Fibroblast of skin of left biceps (primary cell): ENCODE data around the gene NSL1.

ENCODE experiments used
- DNase-seq, 2 experiments: peaks; one replicate each; pipeline ENCODE4 v3.0.0-alpha.2; 2013; ENCODE audit warnings: low read depth in 2 of 2

NSL1 gene

DNA sequence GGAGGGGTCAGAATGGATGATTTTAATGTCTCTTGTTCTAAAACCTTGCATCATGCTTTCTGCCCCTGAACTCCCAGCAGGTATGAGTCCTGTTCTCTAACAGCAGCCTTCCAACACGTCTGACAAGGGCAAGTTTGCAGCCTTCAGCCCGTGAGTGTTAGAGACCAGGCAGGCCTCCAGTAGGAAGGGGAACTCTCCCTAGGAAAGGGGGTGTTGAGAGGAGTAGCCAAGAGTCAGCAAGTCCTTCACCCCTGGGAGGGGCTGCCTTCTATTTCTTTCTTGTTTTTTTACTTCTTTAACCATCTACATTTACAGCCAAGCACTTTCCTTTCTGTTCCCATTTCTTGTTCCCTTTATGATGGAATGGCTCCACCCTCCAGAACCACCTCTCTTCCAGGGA lies 106.1 kb downstream of the NSL1 start:
- no peak for DNase-seq

DNA sequence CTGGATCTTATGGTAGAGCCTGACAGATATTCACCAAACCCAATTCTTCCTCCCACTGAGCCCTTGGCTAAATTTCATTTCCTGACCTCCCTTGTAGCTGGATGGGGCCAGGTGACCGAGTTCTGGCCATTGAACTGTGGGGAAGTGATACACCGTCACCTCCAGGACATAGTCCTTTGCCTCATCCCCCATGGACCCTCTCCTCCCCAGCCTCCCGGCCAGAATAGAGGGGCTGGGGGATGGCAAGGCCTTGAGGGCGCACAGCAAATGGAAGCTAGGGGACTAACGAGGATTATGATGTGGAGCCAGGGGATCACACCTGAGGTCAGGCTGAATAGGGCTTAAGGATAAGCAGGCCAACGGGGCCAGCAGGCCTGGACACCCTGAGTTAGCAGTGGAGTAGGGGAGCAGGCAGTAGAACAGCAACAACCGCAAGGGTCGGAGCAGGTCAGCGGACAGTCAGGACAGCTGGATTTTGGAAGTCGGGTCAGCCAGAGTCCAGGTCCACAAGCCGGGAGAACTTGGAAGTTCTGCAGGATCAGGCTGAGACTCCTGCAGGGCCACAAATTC lies 107.0 kb downstream of the NSL1 start:
- no peak for DNase-seq

DNA sequence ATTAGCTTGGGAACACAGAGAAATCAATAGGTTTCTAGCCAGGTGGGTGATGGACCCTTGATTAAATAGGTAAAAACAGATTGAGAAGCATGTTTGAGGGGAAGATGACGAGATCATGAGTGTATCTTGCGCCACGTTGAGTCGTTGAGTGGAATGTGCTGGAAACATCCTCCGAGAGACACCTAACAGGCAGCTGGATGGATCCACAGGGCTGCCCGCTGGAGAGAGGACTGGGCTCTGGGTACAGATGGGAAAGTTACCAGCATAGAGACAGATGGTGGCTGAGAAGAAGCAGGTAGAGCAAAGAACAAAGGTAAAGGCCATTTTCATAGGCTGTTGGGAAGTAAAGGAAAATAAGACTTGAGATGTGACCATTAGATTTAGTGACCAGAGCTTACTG lies 107.5 kb downstream of the NSL1 start:
- no peak for DNase-seq

DNA sequence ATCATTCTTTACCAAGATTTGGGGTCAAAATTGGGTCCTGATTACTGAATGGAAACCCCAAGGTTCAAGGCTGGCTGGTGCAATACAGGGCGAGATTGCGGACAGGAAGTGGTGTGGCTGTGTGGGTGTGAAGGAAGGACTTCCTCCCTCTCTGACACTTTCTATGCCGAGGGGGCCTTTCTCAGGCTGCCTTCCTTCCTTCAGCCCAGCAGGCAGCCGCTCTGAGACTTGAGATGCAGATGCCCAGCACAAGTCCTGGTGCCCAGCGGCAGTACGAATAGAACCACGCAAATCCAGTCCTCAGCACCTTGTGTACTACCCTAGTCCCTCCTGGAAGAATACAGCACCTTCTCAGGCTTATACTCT lies 108.2 kb downstream of the NSL1 start:
- no peak for DNase-seq

- DNase-seq = no peak
Observed at GRCh38 chr1:212680680-212681389, 110.7 kb downstream of the NSL1 start.

GRCh38 chr1:212678456-212679410 lies 112.8 kb downstream of the NSL1 start:
- no peak for DNase-seq

DNA sequence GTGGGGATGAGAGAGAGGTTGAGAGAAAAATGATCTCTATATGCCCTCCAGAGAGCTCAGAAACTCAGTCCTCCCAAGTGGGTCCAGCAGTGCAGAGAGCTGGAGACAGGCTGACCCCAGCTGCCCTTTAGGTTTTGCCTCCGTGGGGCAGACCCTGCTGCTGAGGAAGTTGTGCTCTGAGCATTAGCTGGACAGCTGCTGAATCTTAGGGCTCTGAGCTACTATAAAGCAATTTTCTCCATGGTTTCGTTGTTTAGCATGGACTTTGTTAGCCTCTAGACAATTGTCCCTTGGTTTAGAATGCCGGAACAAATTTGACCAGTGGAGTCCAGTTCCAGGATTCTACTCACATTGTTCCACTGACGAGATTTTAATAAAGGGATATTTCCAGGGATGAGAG lies 114.0 kb downstream of the NSL1 start:
- no peak for DNase-seq

DNA sequence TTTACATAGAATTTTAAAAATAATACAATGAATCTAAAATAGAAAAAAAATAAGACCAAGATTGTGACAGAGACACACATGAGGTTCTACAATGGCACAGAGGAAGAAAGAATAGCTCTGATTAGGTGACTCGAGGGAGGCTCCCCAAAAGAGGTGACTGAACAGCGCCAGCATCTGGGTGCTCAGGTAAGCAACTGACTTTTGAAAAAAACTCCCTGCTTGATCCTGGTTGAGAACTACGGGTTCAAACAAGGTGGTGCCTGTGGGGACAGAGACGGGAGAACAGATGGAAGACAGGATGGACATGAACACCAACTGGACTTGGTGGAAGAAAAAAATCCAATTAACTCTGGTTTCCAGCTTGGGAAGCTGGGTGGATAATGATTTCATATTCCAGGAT lies 114.4 kb downstream of the NSL1 start:
- DNase-seq = no peak
